ENCODE data around the gene DCBLD1.

Gene DCBLD1

DNA sequence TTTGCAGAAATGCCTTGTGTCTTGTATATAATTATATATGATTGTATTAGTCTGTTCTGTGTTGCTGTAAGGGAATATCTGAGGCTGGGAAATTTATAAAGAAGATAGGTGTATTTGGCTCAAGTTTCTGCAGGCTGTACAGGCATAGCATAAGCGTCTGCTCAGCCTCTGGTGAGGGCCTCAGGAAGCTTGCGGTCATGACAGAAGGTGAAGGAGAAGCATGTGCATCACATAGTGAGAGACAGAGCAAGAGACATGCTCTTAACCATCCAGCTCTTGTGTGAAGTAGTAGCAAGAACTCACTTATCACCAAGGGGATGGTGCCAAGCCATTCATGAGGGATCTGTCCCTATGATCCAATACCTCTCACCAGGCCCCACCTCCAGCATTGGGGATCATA is 6.5 kb downstream of the DCBLD1 start:
- no peak overlapping the region for H3K4me3 ChIP-seq (ENCODE audit: low read depth, low read length)
- no peak for DNase-seq (ENCODE audit: low read depth)
- TF ChIP-seq MYC (IDR thresholded peaks at IDR 0.05; ENCODE audit: low read depth, low read length) (no peak), POLR2A (IDR thresholded peaks at IDR 0.05; ENCODE audit: extremely low read depth, insufficient read length) (no peak)
- TF ChIP-seq, protein P1, sequence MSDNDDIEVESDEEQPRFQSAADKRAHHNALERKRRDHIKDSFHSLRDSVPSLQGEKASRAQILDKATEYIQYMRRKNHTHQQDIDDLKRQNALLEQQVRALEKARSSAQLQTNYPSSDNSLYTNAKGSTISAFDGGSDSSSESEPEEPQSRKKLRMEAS (IDR thresholded peaks at IDR 0.05; ENCODE audit: low read depth, low read length): no peak
- TF ChIP-seq, protein P2, sequence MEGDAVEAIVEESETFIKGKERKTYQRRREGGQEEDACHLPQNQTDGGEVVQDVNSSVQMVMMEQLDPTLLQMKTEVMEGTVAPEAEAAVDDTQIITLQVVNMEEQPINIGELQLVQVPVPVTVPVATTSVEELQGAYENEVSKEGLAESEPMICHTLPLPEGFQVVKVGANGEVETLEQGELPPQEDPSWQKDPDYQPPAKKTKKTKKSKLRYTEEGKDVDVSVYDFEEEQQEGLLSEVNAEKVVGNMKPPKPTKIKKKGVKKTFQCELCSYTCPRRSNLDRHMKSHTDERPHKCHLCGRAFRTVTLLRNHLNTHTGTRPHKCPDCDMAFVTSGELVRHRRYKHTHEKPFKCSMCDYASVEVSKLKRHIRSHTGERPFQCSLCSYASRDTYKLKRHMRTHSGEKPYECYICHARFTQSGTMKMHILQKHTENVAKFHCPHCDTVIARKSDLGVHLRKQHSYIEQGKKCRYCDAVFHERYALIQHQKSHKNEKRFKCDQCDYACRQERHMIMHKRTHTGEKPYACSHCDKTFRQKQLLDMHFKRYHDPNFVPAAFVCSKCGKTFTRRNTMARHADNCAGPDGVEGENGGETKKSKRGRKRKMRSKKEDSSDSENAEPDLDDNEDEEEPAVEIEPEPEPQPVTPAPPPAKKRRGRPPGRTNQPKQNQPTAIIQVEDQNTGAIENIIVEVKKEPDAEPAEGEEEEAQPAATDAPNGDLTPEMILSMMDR (IDR thresholded peaks at IDR 0.05; ENCODE audit: low read depth, low read length): no peak

DNA sequence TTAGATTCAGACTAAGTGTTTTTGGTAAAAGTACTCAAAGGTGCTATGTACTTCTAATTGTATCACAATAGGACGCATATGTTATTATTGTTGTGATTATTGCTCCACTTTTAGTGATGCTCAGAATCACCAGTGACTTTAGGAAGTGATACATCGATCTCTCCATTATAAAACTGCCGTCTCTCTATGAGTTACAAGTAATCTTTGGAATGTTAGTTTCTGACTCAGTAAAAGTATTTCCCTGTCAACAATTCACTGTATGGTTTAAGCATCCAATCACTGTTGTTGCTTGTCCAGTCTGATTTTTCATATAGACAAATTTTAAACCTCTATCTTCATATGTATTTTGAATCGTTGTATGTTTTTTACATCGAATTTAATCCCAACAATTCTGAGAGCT is 9.4 kb downstream of the DCBLD1 start:
- TF ChIP-seq, protein P2 (IDR thresholded peaks at IDR 0.05; ENCODE audit: low read depth, low read length): no peak
- TF ChIP-seq, protein P1 (IDR thresholded peaks at IDR 0.05; ENCODE audit: low read depth, low read length): no peak
- no peak for TF ChIP-seq MYC (IDR thresholded peaks at IDR 0.05; ENCODE audit: low read depth, low read length)
- TF ChIP-seq POLR2A (IDR thresholded peaks at IDR 0.05; ENCODE audit: extremely low read depth, insufficient read length): no peak

DNA sequence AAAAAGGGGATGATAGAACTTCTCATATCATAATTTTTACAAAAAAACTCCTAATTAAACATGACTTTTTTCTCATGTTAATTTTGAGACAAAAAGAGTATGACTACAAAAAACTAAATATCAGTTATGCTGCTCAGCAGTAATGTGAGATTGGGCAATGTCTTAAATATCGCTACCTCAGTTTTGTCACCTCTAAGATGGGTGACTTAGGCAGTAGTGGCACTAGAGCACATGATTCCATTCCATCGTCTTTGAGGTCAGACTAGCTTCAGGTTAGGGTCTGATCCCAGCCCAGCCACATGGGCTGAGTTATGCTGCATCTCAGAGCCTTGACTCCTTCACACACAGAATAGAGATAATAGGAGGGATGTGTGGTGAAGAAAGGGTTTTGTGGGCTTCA is 11.0 kb downstream of the DCBLD1 start:
- TF ChIP-seq POLR2A (IDR thresholded peaks at IDR 0.05; ENCODE audit: extremely low read depth, insufficient read length) (no peak), MYC (IDR thresholded peaks at IDR 0.05; ENCODE audit: low read depth, low read length) (no peak)
- TF ChIP-seq, protein P2 (IDR thresholded peaks at IDR 0.05; ENCODE audit: low read depth, low read length): no peak
- TF ChIP-seq, protein P1 (IDR thresholded peaks at IDR 0.05; ENCODE audit: low read depth, low read length): no peak
- H3K4me3 ChIP-seq (ENCODE audit: low read depth, low read length): no peak overlapping the region
- DNase-seq (ENCODE audit: low read depth): no peak

More for the DNA sequence above, 9.4 kb downstream of the DCBLD1 start:
- no peak overlapping the region for H3K4me3 ChIP-seq (ENCODE audit: low read depth, low read length)
- DNase-seq (ENCODE audit: low read depth): no peak

DNA sequence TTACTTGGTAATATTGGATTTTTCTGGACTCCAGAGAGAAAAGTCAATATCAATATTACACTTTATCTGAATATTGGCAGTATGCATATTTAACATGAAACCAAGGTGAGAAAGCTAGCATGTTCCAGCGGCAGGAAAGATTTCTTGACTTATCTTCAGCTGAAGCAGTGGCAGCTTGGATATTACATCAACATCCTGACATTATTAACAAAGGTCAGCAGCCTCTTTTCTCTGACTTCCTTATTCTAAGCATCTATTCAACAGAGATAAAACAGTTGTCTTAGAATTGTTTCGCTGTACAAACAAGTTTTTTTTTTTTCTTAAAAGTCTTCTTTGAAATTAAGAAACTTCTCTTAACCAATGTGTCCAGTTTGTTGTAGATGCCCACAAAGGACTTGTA is 11.8 kb downstream of the DCBLD1 start:
- DNase-seq (ENCODE audit: low read depth): peak; percentile 48
- TF ChIP-seq POLR2A (IDR thresholded peaks at IDR 0.05; ENCODE audit: extremely low read depth, insufficient read length): no peak
- TF ChIP-seq MYC (IDR thresholded peaks at IDR 0.05; ENCODE audit: low read depth, low read length): no peak
- TF ChIP-seq, protein P2 (IDR thresholded peaks at IDR 0.05; ENCODE audit: low read depth, low read length): no peak
- TF ChIP-seq, protein P1 (IDR thresholded peaks at IDR 0.05; ENCODE audit: low read depth, low read length): no peak
- H3K4me3 ChIP-seq (ENCODE audit: low read depth, low read length): peak overlapping the region; percentile 7

DNA sequence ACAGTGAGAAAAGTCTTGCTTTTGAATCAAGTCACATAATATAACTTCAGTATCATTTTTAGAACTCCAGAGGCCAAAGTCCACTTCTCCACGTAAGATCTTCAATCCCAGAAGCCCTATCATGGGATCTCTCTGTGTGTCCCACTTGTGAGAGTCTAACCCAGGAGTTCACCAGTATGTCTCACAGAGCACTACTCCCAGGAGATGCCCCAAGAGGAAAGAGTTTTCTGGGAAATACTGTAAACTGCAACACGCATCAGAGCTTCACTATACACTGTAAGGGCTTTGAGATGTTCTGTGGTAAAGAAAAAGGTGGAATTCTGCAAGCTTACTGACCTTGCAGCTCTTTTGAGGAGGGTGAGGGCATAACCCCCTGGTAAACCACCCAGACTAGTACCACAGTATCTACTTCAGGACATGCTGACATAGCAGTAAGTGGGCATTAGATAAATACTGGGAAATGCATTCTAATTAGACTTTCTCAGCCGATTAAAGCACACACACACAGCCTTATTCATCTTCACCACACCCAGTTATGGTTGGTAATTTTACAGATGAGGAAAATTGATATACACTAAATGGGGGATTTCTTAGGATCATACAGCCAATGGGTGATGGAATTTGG is 12.3 kb downstream of the DCBLD1 start:
- TF ChIP-seq MYC (IDR thresholded peaks at IDR 0.05; ENCODE audit: low read depth, low read length) (no peak), POLR2A (IDR thresholded peaks at IDR 0.05; ENCODE audit: extremely low read depth, insufficient read length) (no peak)
- TF ChIP-seq, protein P1 (IDR thresholded peaks at IDR 0.05; ENCODE audit: low read depth, low read length): no peak
- TF ChIP-seq, protein P2 (IDR thresholded peaks at IDR 0.05; ENCODE audit: low read depth, low read length): no peak
- no peak for DNase-seq (ENCODE audit: low read depth)
- H3K4me3 ChIP-seq (ENCODE audit: low read depth, low read length): no peak overlapping the region
